HG03342 (cell line): ENCODE data around the gene AURKAIP1.

ENCODE experiments used
- ATAC-seq: cut with Tn5 transposase; IDR thresholded peaks from one replicate; pipeline ENCODE4 v1.9.1; 2021; ENCODE audit warnings: mild to moderate bottlenecking, moderate library complexity; ENCODE audit not compliant: unreplicated experiment

The AURKAIP1 gene

GRCh38 chr1:1348420-1349255 is 26.4 kb downstream of the AURKAIP1 start:
- ATAC-seq, result peak; percentile 28

GRCh38 chr1:1347663-1348419 is 27.2 kb downstream of the AURKAIP1 start:
- ATAC-seq, result no peak

DNA sequence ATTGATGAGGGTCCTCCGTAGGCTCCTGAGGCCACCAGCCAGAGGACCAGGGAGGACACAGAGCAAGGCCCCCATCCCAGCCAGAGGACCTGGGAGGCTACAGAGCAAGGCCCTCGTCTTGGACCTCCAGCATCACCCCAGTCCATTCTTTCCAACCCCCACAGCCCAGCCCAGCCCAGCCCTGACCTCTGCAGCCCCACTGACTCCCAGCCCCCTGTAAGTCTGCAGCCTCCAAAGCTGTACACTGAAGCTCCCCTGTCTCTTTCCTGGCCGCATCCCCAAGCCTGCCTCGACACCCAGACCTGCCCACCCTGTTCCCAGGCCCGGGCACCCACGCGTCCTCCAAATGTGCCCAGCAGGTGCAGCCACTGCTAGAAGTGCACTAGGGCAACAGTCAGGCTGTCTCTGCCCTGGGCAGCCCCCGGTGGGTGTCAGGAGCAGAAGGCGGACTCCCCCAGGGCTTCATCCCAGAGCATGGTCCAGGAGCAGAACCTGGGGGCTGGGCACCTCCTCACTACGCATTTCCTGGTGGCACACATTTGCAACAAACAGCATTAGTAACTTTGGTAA is 27.9 kb downstream of the AURKAIP1 start:
- ATAC-seq, result no peak

GRCh38 chr1:1346501-1346890 is 28.5 kb downstream of the AURKAIP1 start:
- ATAC-seq, result no peak

DNA sequence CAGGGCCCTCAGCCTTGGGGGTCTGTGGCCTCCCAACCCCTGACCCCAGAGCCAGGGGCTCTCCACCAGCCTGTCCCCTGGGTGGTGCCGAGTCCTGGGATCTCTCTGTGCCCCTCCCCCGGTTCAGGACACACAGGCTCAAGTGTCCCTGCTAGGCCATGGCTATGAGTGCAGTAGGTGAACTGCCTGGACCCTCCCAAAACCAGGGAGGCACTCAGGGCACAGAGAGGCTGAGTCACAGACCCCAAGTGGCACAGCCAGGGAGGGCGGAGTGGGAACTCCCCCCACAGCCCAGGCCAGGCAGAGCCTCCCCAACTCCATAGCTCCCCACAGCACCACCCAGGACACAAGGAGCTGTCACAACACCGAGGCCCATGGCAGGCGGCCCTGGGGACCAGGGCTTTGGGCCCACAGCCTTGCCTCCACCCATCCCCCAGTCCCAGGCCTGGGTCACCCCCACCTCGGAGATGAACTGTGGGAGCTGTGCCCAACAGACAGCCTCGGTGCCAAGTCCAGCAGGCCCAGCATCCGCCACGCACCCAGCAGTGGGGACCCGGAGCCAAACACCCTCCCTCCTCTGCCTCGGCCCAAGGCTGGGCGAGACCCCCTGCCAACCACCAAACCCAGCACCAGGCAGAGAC is 29.0 kb downstream of the AURKAIP1 start:
- ATAC-seq, result no peak

- no peak for ATAC-seq
Observed at GRCh38 chr1:1345384-1345783, 29.6 kb downstream of the AURKAIP1 start.

- no peak for ATAC-seq
Observed at GRCh38 chr1:1344655-1345361, 30.2 kb downstream of the AURKAIP1 start.

- ATAC-seq, result no peak
Observed at GRCh38 chr1:1343811-1344421, 31.1 kb downstream of the AURKAIP1 start.

DNA sequence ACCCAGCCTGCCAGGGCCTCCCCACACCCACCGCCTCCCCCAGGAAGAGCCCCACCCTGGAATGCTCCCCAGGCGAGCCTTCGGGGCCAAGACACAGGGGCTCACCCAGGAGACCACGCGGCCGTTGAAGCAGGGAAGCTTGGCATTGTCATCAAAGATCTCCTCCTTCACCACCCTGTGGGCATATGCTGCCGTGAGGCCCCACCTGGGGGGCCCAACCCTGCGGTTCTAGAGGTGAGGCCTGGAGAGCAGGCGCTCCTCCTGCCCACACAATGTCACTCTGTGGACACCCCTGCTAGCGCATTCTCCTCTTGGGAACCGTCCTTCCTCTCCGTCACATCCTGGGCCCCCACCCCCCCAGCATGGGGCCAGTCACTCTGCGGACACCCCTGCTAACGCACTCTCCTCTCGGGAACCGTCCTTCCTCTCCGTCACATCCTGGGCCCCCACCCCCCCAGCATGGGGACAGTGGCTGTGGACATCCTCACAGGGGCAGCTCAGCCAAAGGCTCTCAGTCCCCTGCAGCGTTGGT is 32.4 kb downstream of the AURKAIP1 start:
- ATAC-seq, result no peak

GRCh38 chr1:1342061-1342562 is 32.9 kb downstream of the AURKAIP1 start:
- no peak for ATAC-seq

DNA sequence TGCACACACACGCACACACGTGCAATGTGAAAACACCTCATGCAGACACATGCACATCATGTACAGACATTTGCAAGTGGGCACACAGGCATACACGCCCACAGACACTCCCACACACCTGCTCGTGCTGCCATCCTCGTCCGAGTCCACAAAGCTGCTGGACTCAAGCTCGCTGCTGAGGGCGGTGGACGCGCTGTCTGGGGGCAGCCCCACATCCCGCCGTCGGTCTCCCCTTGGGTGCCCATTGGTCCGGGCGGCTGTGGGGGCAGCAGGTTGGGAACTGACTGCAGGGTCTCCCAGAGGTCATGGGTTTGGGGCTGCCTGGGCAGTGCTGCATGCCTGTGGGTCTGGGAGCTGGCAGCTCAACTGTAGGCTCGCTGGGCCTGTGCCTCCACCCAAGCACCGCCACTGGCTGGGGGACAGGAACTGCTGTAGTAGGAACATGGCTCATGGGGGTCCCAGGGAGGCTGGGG is 33.4 kb downstream of the AURKAIP1 start:
- ATAC-seq, result no peak

DNA sequence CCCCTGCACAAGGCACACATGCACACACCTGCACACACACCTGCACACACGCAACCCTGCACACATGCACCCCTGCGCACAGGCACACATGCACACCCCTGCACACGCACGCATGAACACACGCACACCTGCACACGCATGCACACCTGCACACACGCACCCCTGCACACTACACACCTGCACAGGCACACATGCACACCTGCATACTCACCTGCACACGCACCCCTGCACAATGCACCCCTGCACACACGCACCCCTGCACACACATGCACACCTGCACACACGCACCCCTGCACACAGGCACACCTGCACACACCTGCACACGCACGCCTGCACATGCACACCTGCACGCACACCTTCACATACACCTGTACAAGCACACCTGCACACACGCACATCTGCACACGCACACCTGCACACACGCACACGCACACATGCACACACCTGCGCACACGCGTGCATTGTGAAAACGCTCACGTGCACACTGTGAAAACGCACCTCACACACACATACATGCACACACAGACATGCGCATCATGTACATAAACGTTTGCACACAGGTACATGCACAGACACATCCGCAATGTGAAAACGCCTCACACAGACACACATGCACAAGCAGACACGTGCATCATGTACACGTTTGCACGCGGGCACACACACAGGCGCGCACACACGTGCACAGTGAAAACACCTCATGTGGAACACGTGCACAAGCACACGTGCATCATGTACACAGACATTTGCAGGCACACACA is 34.0 kb downstream of the AURKAIP1 start:
- ATAC-seq, result no peak

- no peak for ATAC-seq
Observed at GRCh38 chr1:1340185-1340584, 34.8 kb downstream of the AURKAIP1 start.

DNA sequence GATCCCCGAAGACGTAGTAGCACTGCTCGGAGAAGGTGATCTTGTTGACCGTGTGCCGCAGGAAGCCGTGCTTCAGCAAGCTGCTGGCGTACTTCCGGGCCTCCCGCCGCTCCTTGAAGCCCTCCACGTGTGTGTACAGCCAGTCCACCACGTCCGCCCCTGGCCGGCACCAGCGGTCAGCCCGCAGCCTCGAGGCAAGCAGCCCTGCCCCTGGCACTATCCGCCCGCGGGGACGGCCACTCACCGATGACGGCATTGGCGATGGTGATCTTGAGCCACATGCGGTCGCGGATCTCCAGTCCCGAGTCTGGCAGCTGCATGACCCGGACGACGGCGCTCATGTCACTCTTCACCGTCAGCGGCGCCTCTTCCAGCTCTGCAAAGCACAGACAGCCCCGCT is 36.7 kb downstream of the AURKAIP1 start:
- no peak for ATAC-seq

GRCh38 chr1:1337793-1338147 is 37.2 kb downstream of the AURKAIP1 start:
- no peak for ATAC-seq

GRCh38 chr1:1336931-1337792 is 37.8 kb downstream of the AURKAIP1 start:
- ATAC-seq, result no peak

GRCh38 chr1:1336446-1336845 is 38.6 kb downstream of the AURKAIP1 start:
- ATAC-seq, result no peak

GRCh38 chr1:1335792-1336248 is 39.2 kb downstream of the AURKAIP1 start:
- ATAC-seq, result no peak
